Upper lobe of left lung (tissue), 6 donors: ENCODE measurements around the gene CHRNA9. TPM values are rescaled to one million over a fixed set of nuclear protein-coding genes. Genes with fewer than 3 reads are reported as not detected.
"Not testable (repeated sequence)": the region's sequence is repeated elsewhere in the genome, so short reads cannot be mapped to it uniquely, and the experiment has no call there.

Source experiments
- ATAC-seq, 2 donors: fragments of 200-7000 bp; cut with Tn5 transposase; one replicate each; pipeline ENCODE4 v1.9.1; 2022; ENCODE audit warnings: mild to moderate bottlenecking in 2 of 2, moderate library complexity in 2 of 2; ENCODE audit not compliant: low FRiP score in 2 of 2
- DNase-seq, 2 donors: peaks; one replicate each; pipeline ENCODE4 v3.0.0-alpha.2; 2019 to 2020
- H3K27ac ChIP-seq, 4 donors: fragments of 200-600 bp; sonication (generic); one replicate each; pipeline ENCODE4 v1.5.1; 2016 to 2019
- H3K27me3 ChIP-seq, 4 donors: fragments of 200-600 bp; sonication (generic); one replicate each; pipeline ENCODE4 v1.5.1; 2017 to 2019
- H3K36me3 ChIP-seq, 4 donors: fragments of 200-600 bp; sonication (generic); one replicate each; pipeline ENCODE4 v1.5.1; 2016 to 2019
- H3K4me1 ChIP-seq, 4 donors: fragments of 200-600 bp; sonication (generic); one replicate each; pipeline ENCODE4 v1.5.1; 2018 to 2019
- H3K4me3 ChIP-seq, 4 donors: fragments of 200-600 bp; sonication (generic); one replicate each; pipeline ENCODE4 v1.5.1; 2017 to 2019; ENCODE audit warnings: mild to moderate bottlenecking in 2 of 4, moderate library complexity in 1 of 4
- H3K9me3 ChIP-seq, 4 donors: fragments of 200-600 bp; sonication (generic); one replicate each; pipeline ENCODE4 v1.5.1; 2018 to 2019
- EP300 ChIP-seq, 4 donors: sonication (generic); formaldehyde crosslinking; IDR thresholded peaks; one replicate each; pipeline ENCODE4 v1.5.1; 2017; ENCODE audit warnings: antibody characterized with exemption in 4 of 4, control low read depth in 2 of 4
- POLR2A ChIP-seq, 4 donors: fragments of 450-650 bp; IDR thresholded peaks; one replicate each; pipeline ENCODE4 v1.5.1; 2016 to 2017; ENCODE audit warnings: antibody characterized with exemption in 4 of 4, mild to moderate bottlenecking in 2 of 4
- POLR2AphosphoS5 ChIP-seq, 2 donors: sonication (generic); formaldehyde crosslinking; IDR thresholded peaks; one replicate each; pipeline ENCODE4 v1.5.1; 2017; ENCODE audit warnings: antibody characterized with exemption in 2 of 2
- WGBS, 2 donors: methylation state at CpG; one replicate each; pipeline ENCODE4 v1.1.5; 2017 to 2018; 5-methylcytosine and 5-hydroxymethylcytosine counted together
- total RNA-seq, 6 donors: library from RNA; depleted of rRNA in 4 of 6; stranded (reverse); fragments of >200 nt in 4 of 6; gene quantifications; one replicate each; pipeline versions ENCODE4 v1.1.0 to v1.2.1, GENCODE V29; 2016 to 2021
- TF ChIP-seq, protein P1 (sequence below), 6 experiments: fragments of 450-650 bp in 4 of 6; fragments of 200-600 bp in 2 of 6; sonication (generic) in 2 of 6; IDR thresholded peaks; one replicate each; pipeline ENCODE4 v1.5.1; 2016 to 2019; ENCODE audit warnings: antibody characterized with exemption in 6 of 6
- donor health status: DM: no; HTN: no; CAD: no; lungs with moderate emphysema.
- donor health status: DM: no; HTN: yes; CAD: no; lungs with severe emphysema.

Gene CHRNA9
- total RNA-seq, 6 donors from 2014 or later, result 0.49 TPM; not detected in 5

DNA sequence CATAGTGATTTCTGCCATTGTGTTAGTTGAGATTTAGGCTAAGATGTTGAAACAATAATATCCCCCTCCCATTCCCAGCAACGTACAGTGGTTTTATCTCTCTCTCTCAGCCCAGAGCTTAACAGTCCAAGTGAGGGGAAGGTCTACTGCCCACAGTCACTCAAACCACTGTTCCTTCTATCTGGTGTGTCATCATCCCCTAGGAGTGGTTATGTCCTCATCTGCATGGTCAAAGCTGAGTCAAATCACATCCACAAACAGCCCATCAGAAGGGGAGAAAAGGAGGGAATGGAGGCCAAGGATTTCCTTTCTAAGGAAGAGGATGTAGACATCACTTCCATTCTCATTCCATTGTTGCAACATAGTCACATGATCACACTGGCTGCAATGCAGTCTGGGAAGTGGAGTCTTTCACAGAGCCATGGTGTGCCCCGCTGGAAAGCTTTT lies 42.8 kb upstream of the CHRNA9 start:
- Histone ChIP-seq H3K36me3 (no peaks in the 10 kb centered on the region), H3K27ac (no peak overlapping the region), H3K9me3 (no peaks in the 10 kb centered on the region), H3K4me3 (no peak overlapping the region), H3K27me3 (no peaks in the 10 kb centered on the region), H3K4me1 (no peaks in the 10 kb centered on the region)
- TF ChIP-seq, protein P1, sequence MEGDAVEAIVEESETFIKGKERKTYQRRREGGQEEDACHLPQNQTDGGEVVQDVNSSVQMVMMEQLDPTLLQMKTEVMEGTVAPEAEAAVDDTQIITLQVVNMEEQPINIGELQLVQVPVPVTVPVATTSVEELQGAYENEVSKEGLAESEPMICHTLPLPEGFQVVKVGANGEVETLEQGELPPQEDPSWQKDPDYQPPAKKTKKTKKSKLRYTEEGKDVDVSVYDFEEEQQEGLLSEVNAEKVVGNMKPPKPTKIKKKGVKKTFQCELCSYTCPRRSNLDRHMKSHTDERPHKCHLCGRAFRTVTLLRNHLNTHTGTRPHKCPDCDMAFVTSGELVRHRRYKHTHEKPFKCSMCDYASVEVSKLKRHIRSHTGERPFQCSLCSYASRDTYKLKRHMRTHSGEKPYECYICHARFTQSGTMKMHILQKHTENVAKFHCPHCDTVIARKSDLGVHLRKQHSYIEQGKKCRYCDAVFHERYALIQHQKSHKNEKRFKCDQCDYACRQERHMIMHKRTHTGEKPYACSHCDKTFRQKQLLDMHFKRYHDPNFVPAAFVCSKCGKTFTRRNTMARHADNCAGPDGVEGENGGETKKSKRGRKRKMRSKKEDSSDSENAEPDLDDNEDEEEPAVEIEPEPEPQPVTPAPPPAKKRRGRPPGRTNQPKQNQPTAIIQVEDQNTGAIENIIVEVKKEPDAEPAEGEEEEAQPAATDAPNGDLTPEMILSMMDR (IDR thresholded peaks at IDR 0.05), result no peak
- peak in 1 of 2 donors; percentile 31 for TF ChIP-seq POLR2AphosphoS5 (IDR thresholded peaks at IDR 0.05)
- 69 to 78% methylated on average over 2 of the region's 2 CpGs for WGBS, 2 donors
- DNase-seq, result no peak
- no peak for ATAC-seq

DNA sequence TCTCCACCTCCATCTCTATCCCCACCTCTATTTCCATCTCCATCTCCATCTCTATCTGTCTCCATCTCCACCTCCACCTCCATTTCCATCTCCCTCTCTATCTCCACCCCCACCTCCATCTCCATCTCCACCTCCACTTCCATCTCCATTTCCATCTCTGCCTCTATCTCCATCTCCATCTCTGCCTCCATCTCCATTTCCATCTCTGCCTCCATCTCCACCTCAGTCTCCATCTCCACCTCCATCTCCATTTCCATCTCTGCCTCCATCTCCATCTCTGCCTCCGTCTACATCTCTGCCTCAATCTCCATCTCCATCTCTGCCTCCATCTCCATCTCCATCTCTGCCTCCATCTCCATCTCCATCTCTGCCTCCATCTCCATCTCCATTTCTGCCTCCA lies 40.8 kb upstream of the CHRNA9 start:
- TF ChIP-seq, protein P1 (IDR thresholded peaks at IDR 0.05), result no peak
- no peak for TF ChIP-seq POLR2AphosphoS5 (IDR thresholded peaks at IDR 0.05)
- TF ChIP-seq POLR2A (IDR thresholded peaks at IDR 0.05), result no peak
- no peak for TF ChIP-seq EP300 (IDR thresholded peaks at IDR 0.05)
- ATAC-seq, result no peak
- Histone ChIP-seq H3K4me1 (no peaks in the 10 kb centered on the region), H3K4me3 (no peak overlapping the region), H3K27me3 (no peaks in the 10 kb centered on the region), H3K9me3 (no peaks in the 10 kb centered on the region), H3K36me3 (no peaks in the 10 kb centered on the region), H3K27ac (no peak overlapping the region)
- DNase-seq, result no peak
- WGBS, 2 donors, result 79 to 92% methylated on average over 1 of the region's 1 CpG

DNA sequence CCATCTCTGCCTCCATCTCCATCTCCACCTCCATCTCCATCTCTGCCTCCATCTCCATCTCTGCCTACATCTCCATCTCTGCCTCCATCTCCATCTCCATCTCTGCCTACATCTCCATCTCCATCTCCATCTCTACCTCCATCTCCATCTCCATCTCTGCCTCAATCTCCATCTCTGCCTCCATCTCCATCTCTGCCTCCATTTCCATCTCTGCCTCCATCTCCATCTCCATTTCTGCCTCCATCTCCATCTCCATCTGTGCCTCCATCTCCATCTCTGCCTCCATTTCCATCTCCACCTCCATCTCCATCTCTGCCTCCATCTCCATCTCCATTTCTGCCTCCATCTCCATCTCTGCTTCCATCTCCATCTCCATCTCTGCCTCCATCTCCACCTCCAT lies 40.1 kb upstream of the CHRNA9 start:
- not testable (repeated sequence) for ATAC-seq, H3K36me3 ChIP-seq, H3K27ac ChIP-seq, DNase-seq, H3K9me3 ChIP-seq, H3K4me1 ChIP-seq, H3K4me3 ChIP-seq, H3K27me3 ChIP-seq

DNA sequence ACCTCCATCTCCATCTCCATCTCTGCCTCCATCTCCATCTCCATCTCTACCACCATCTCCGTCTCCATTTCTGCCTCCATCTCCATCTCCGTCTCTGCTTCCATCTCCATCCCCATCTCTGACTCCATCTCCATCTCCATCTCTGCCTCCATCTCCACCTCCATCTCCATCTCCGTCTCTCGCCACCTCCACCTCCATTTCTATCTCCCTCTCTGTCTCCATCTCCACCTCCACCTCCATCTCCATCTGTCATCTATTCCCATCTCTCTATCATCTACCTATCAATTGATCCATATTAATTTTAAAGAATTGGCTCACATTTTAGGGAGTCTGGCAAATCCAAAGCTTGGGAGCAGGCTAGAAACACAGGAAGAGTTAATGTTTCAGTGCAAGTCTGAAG lies 39.6 kb upstream of the CHRNA9 start:
- WGBS, 2 donors, result 87 to 91% methylated on average over 4 of the region's 4 CpGs
- Histone ChIP-seq H3K27me3 (no peaks in the 10 kb centered on the region), H3K4me1 (no peaks in the 10 kb centered on the region), H3K36me3 (no peaks in the 10 kb centered on the region), H3K27ac (no peak overlapping the region), H3K4me3 (no peak overlapping the region), H3K9me3 (no peaks in the 10 kb centered on the region)
- ATAC-seq (no peak), DNase-seq (no peak)
- TF ChIP-seq POLR2AphosphoS5 (IDR thresholded peaks at IDR 0.05) (no peak), POLR2A (IDR thresholded peaks at IDR 0.05) (no peak), EP300 (IDR thresholded peaks at IDR 0.05) (no peak)
- TF ChIP-seq, protein P1 (IDR thresholded peaks at IDR 0.05), result no peak

DNA sequence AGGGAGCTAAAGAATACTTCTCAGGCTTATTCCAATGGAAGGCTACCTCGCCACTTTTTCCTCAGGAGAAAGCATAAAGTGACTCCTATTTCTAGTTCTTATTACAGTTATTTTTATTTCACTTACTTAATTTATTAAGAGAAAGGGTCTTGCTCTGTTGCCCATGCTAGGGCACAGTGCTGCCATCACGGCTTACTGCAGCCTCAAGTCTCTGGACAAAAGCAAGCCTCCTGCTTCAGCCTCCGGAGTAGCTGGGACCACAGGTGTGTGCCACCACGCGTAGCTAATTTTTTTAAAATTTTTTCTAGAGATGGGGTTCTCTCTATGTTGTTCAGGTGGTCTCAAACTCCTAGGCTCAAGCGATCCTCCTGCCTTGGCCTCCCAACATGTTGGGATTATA lies 36.0 kb upstream of the CHRNA9 start:
- ATAC-seq (no peak), DNase-seq (no peak)
- Histone ChIP-seq H3K9me3 (no peaks in the 10 kb centered on the region), H3K4me1 (no peaks in the 10 kb centered on the region), H3K36me3 (no peaks in the 10 kb centered on the region), H3K27ac (no peak overlapping the region), H3K27me3 (no peaks in the 10 kb centered on the region), H3K4me3 (no peak overlapping the region)
- WGBS, 2 donors, result 96 to 97% methylated on average over 6 of the region's 6 CpGs
- TF ChIP-seq POLR2A (IDR thresholded peaks at IDR 0.05), result no peak
- TF ChIP-seq POLR2AphosphoS5 (IDR thresholded peaks at IDR 0.05), result no peak
- TF ChIP-seq, protein P1 (IDR thresholded peaks at IDR 0.05), result no peak
- TF ChIP-seq EP300 (IDR thresholded peaks at IDR 0.05), result no peak
